Stimulated activated naive B cell treated with anti-CD40 and anti-IgM and Interleukin-4, amounts not matched to agents 10 μg/mL and 1 μg/mL and 100 μg/mL, for 72 hours (primary cell): ENCODE data around the gene FRMD5.

Source experiments
- ATAC-seq, 2 donors: fragments of 150-1000 bp; cut with Tn5 transposase; replicated peaks; 2 replicates each; pipeline ENCODE4 v1.10.0; 2021; ENCODE audit warnings: moderate library complexity in 1 of 2
- DNase-seq: peaks from one replicate; pipeline ENCODE4 v3.0.0; 2021
- H3K27ac Mint-ChIP-seq: one replicate; pipeline ENCODE4 v1.8.0; 2022; ENCODE audit warnings: mild to moderate bottlenecking, mixed read lengths
- H3K27me3 Mint-ChIP-seq, 2 donors: one replicate each; pipeline ENCODE4 v1.8.0; 2022; ENCODE audit warnings: mixed read lengths in 2 of 2
- H3K36me3 Mint-ChIP-seq, 2 donors: one replicate each; pipeline ENCODE4 v1.8.0; 2022; ENCODE audit warnings: mixed read lengths in 2 of 2, mild to moderate bottlenecking in 1 of 2
- H3K4me1 Mint-ChIP-seq, 2 donors: one replicate each; pipeline ENCODE4 v1.8.0; 2022; ENCODE audit warnings: mixed read lengths in 2 of 2, mild to moderate bottlenecking in 1 of 2
- H3K4me3 Mint-ChIP-seq, 2 donors: one replicate each; pipeline ENCODE4 v1.8.0; 2022; ENCODE audit warnings: mild to moderate bottlenecking in 2 of 2, mixed read lengths in 2 of 2, moderate library complexity in 1 of 2
- H3K9me3 Mint-ChIP-seq, 2 donors: one replicate each; pipeline ENCODE4 v1.8.0; 2022; ENCODE audit warnings: mixed read lengths in 2 of 2, mild to moderate bottlenecking in 1 of 2

Gene FRMD5

DNA sequence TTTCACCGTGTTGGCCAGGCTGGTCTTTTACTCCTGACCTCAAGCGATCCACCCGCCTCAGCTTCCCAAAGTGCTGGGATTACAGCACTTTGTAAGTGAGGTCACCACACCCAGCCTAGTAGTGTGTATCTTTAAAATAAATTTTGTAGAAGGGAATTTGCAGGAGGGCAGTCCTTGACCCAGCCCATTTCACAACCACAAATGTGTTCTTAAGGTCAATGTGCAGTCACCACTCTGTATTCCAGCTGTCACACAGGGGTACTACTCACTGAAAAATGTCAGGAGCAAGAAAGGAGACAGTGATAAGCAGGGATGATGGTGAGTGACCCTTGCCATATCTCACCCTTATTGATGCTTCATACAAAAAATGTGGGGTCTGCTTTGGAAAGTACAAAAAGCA is 98.5 kb downstream of the FRMD5 start:
- Mint-ChIP-seq H3K36me3 (no peaks in the 10 kb centered on the region), H3K27me3 (peaks cover 13 to 27% of the 10 kb centered on the region in 2 donors)

DNA sequence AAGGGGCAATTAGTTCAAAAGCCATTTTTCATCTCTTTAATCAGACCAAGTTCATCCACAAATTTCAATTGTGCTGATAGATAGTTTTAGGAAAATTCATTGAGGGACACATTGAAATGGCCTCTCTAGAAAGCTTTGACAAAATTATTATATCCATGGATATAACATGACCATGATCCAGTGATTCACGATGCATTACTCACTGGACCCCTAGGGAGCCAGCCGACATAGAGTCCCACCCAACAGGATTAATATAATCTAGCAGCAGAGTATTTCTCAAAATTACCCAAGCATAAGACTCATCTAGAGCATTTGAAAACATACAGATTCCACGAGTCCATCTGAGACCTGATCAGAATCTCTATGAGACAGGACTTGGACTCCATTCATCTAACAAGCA is 100.3 kb downstream of the FRMD5 start:
- H3K27me3 Mint-ChIP-seq = peaks cover 13 to 27% of the 10 kb centered on the region in 2 donors
- H3K27ac Mint-ChIP-seq = no peak overlapping the region
- no peaks in the 10 kb centered on the region for H3K36me3 Mint-ChIP-seq
- H3K4me3 Mint-ChIP-seq = no peak overlapping the region
- H3K9me3 Mint-ChIP-seq = no peaks in the 10 kb centered on the region
- DNase-seq (no peak), ATAC-seq (no peak)
- no peaks in the 10 kb centered on the region for H3K4me1 Mint-ChIP-seq

More for the DNA sequence above, 98.5 kb downstream of the FRMD5 start:
- Mint-ChIP-seq H3K27ac (no peak overlapping the region), H3K4me3 (no peak overlapping the region), H3K9me3 (no peaks in the 10 kb centered on the region), H3K4me1 (no peaks in the 10 kb centered on the region)
- ATAC-seq (no peak), DNase-seq (no peak)

DNA sequence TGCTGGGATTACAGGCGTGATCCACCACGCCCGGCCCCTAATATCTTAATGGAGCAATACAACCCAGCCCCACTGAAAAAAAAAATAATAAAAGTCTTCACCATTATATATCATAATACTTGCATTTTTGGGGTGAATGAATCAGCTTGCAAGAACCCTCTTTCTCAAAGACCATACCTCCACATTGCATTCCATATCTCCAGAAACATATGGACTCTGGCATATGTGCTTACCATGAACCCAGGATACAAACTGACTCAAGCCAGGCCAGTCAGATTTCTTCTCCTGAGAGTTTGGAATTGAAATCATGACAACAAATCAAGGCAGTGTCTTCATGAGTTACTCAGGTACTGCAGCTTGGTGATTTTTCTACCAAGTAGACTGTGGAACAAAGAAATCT is 101.2 kb downstream of the FRMD5 start:
- H3K4me3 Mint-ChIP-seq = no peak overlapping the region
- H3K4me1 Mint-ChIP-seq = no peaks in the 10 kb centered on the region
- H3K9me3 Mint-ChIP-seq = no peaks in the 10 kb centered on the region
- peaks cover 13 to 27% of the 10 kb centered on the region in 2 donors for H3K27me3 Mint-ChIP-seq
- no peak overlapping the region for H3K27ac Mint-ChIP-seq
- DNase-seq = no peak
- no peaks in the 10 kb centered on the region for H3K36me3 Mint-ChIP-seq
- ATAC-seq = no peak

DNA sequence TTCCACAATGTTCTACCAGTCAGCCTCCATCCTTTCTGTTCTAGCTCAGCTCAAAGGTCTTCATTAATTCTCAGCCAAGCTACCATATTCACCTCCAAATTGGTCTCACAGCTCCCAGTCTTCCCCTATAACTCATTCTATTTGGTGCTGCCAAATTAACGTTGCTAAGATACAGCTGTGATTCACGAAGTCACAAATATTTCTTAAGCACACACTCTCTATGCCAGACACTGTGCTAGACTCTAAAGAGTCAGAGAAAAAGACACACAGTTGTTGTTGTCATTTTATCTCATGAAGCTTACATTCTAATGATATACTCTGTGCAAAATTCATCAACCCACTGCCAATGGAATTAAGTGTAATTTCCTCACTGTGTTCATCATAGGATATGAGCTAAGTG is 102.8 kb downstream of the FRMD5 start:
- H3K4me1 Mint-ChIP-seq = no peaks in the 10 kb centered on the region
- peaks cover 13 to 26% of the 10 kb centered on the region in 2 donors for H3K27me3 Mint-ChIP-seq

DNA sequence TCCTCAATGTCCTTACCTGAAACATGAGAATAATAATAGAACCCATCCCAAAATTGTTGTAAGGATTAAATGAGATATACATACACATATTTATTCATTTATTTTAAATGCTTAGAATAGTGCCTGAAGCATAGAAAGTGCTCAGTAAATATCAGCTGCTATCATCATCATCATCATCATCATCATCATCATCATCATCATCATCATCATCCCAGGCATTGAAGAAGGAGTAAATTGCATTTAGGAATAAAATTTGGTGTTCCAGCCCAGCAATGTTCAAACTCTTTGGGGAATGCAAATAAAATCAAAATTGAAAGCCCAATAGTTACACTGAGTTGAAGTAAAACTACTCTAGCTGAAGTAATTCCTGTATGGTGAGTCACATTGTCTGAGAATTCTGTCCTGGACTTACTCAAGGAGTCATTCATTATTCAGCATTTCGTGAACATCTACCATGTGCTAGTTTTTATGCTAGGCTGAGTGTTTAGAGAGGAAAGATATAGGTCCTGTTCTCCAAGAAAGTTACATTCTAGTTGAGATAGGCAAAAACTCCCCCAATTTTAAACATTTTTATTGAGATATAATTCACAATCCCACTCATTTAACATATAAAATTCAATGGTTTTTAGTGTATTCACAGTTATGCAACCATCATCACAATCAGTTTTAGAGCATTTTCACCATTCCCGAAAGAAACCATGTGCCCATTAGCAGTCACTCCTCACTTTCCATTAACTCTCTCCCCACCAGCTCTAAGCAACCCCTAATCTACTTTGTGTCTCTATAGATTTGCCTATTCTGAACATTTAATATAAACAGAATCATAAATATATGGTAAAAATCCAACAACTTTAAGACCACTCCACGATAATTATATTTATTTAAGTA is 107.2 kb downstream of the FRMD5 start:
- peaks cover 0 to 6% of the 10 kb centered on the region in 2 donors for H3K27me3 Mint-ChIP-seq
- no peak overlapping the region for H3K4me3 Mint-ChIP-seq
- DNase-seq (no peak), ATAC-seq (no peak)
- H3K4me1 Mint-ChIP-seq = peaks cover 1 to 9% of the 10 kb centered on the region in 2 donors
- H3K27ac Mint-ChIP-seq = no peak overlapping the region
- H3K36me3 Mint-ChIP-seq = no peaks in the 10 kb centered on the region
- H3K9me3 Mint-ChIP-seq = no peaks in the 10 kb centered on the region

More for the DNA sequence above, 102.8 kb downstream of the FRMD5 start:
- ATAC-seq = no peak
- no peak overlapping the region for H3K27ac Mint-ChIP-seq
- H3K9me3 Mint-ChIP-seq = no peaks in the 10 kb centered on the region
- H3K4me3 Mint-ChIP-seq = no peak overlapping the region
- no peaks in the 10 kb centered on the region for H3K36me3 Mint-ChIP-seq
- DNase-seq = no peak

DNA sequence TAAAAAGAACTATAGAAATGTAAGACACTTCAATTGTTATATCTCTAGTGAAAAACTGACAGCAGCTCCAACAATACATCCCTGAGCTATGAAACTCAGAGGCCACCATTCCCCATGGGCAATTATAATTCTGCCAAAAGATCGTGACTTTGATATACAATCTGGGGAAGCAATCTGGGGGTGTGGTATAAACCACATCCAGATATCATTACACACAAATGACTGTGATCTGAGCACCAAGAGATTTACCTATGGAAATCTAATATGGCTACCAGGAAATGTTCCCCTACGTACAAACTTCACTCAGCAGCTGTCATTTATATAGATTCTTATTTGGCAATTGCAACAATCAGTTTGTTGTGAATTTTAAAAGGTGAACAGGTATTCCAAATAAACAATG is 110.3 kb downstream of the FRMD5 start:
- ATAC-seq (no peak), DNase-seq (no peak)
- Mint-ChIP-seq H3K36me3 (no peaks in the 10 kb centered on the region), H3K27me3 (peaks cover 6 to 10% of the 10 kb centered on the region in 2 donors), H3K9me3 (no peaks in the 10 kb centered on the region), H3K4me1 (peaks cover 5 to 14% of the 10 kb centered on the region in 2 donors), H3K4me3 (no peak overlapping the region), H3K27ac (no peak overlapping the region)

DNA sequence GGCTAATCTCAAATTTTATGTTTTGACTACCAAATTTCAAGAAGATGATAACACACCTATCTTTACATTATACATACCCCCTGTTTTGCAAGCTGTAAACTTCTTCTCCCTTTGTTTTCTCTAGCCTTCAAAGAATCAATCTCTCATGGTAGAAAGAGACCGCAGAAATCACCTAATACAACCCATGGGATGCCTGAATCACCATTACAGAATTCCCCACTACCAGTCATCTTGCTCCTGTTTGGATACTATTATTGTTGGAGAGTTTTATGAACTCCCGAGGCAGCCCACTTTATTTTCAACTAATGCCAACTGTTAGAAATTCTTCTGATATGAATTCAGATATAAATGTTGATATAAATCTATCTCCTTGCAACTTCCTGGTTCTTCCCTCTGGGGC is 110.9 kb downstream of the FRMD5 start:
- Mint-ChIP-seq H3K27me3 (peaks cover 10 to 11% of the 10 kb centered on the region in 2 donors), H3K4me1 (peaks cover 5 to 14% of the 10 kb centered on the region in 2 donors), H3K36me3 (no peaks in the 10 kb centered on the region), H3K4me3 (no peak overlapping the region), H3K9me3 (peaks cover 0 to 2% of the 10 kb centered on the region in 2 donors), H3K27ac (no peak overlapping the region)
- DNase-seq (no peak), ATAC-seq (no peak)

DNA sequence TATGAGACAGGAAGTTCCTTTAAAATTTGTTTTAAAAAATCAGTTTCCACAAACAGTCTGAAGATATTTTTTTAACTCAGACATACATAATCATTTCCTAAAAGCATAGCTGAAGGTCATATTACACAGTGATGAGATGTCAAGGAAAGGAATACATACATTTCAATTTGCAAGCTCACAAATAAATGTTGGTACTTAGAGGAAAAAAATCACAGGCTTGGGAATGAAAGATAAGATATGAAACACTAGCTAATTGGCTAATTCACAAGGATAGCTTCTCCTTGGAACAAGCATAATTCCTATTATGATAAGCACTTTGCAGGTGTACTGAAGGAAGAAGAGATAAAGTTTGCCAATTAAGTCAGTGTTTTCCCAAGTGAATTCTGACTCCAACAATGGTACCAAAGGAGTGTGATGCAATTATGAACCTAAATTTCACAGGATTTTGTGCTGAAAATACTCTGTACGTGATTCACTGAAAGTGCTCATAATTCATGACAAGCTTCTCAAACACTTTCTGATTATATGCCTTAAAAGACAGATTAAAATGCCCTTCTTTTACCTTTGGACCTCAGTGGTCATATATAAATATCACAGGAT is 112.4 kb downstream of the FRMD5 start:
- DNase-seq (no peak), ATAC-seq (no peak)
- Mint-ChIP-seq H3K27ac (no peak overlapping the region), H3K4me1 (peaks cover 5 to 14% of the 10 kb centered on the region in 2 donors), H3K9me3 (peaks cover 0 to 6% of the 10 kb centered on the region in 2 donors), H3K27me3 (peaks cover 10 to 19% of the 10 kb centered on the region in 2 donors), H3K4me3 (no peak overlapping the region), H3K36me3 (no peaks in the 10 kb centered on the region)

DNA sequence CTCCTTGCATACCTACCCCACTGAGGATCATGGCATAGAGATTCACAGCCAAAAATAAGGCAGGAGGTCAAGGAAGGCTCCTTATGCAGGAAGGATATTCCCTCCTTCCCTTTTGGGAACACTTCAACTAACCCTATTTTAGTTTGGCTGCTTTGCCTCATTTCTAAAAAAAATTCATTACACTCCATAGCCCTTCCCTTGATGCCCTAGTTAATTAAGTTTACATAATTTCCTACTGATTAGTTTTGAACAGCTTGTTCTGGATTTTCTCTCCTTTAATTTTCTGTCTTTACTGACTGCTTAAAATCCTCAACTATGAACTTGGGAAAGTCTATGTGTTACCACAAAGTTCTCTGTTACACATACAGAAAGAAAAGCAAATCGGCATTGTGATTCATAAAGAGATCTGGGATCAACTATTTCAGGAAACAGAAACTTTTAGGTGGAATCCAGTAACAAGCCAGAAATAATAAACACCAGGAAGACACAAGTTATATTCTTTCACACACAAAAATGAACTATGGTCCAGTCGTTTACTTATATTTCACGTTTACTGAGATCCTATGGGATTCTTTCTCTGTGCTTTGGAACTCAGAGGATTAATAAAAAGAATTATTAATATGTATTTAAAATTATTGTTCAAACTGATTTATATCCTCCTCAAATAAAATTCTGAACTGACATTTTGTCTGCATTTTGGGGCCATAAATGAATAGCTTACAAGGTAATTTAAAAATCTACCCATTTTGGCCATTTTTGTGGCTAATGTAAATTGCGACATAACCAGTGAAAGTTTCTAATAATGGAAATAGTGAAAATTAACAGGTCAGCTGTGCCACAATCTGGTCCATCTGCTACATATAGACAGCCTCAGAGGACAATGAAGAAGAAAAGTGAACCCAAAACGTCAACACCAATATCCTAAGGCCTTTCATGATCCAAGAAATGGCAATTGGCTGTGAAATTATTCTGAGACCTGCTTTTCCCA is 113.8 kb downstream of the FRMD5 start:
- H3K36me3 Mint-ChIP-seq = no peaks in the 10 kb centered on the region
- no peak overlapping the region for H3K27ac Mint-ChIP-seq
- H3K9me3 Mint-ChIP-seq = peaks cover 0 to 6% of the 10 kb centered on the region in 2 donors
- no peak for DNase-seq
- peaks cover 5 to 14% of the 10 kb centered on the region in 2 donors for H3K4me1 Mint-ChIP-seq
- no peak for ATAC-seq
- peaks cover 14 to 16% of the 10 kb centered on the region in 2 donors for H3K27me3 Mint-ChIP-seq
- no peak overlapping the region for H3K4me3 Mint-ChIP-seq

DNA sequence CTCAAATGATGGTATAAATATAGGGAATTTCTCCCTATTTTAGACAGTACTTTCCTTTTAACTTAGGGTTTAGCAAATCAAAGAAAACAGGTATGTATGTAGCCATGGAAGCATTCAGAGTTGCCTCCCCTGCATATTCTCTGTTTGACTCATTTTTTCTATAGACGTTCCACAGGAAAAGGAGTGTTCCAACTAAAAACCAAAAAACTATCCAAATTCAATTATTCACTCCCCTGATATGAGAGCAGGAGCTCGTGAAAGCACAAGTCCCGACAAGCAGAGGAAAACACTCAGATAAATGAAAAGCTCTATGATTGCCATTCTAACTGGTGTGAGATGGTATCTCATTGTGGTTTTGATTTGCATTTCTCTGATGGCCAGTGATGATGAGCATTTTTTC is 119.5 kb downstream of the FRMD5 start:
- H3K9me3 Mint-ChIP-seq = peaks cover 0 to 7% of the 10 kb centered on the region in 2 donors
- no peak for DNase-seq

DNA sequence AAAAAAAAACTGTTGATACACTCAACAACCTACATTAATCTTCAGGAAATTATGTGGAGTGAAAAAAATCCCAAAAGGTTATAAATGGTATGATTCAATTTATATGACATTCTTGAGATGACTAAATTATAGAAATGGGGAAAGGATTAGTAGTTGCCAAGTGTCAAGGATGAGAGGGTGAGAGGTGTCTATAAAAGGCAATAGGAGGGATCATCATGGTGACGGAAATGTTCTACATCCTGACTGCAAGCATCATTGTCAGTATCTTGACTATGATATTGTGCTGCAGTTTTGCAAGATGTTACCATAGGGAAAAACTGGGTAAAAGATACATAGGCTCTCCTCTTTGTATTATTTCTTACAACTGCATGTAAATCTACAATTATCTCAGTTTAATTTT is 125.6 kb downstream of the FRMD5 start:
- no peak overlapping the region for H3K27ac Mint-ChIP-seq
- H3K4me1 Mint-ChIP-seq = peaks cover 4 to 7% of the 10 kb centered on the region in 2 donors
- H3K4me3 Mint-ChIP-seq = no peak overlapping the region
- H3K9me3 Mint-ChIP-seq = no peaks in the 10 kb centered on the region
- ATAC-seq = no peak
- DNase-seq = no peak
- peaks cover 5 to 20% of the 10 kb centered on the region in 2 donors for H3K27me3 Mint-ChIP-seq
- H3K36me3 Mint-ChIP-seq = no peaks in the 10 kb centered on the region

More for the DNA sequence above, 119.5 kb downstream of the FRMD5 start:
- no peak overlapping the region for H3K4me3 Mint-ChIP-seq
- no peaks in the 10 kb centered on the region for H3K4me1 Mint-ChIP-seq
- H3K27ac Mint-ChIP-seq = no peak overlapping the region
- peaks cover 0 to 2% of the 10 kb centered on the region in 2 donors for H3K36me3 Mint-ChIP-seq
- ATAC-seq = no peak
- peaks cover 13 to 20% of the 10 kb centered on the region in 2 donors for H3K27me3 Mint-ChIP-seq

DNA sequence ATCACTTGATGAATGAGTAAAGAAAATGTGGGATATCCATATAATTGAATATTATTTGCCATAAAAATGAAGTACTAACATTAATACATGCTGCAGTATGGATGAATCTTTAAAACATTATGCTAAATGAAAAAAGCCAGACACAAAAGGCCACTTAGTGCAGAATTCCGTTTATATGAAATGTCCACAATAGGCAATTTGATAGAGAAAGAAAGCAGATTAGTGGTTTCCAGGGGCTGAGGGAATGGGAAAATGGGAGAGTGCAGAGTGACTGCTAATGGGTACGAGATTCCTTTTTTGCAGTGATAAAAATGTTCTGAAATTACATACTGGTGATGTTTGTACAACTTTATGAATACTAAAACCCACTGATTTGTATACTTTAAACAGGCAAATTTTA is 126.7 kb downstream of the FRMD5 start:
- no peak for ATAC-seq
- DNase-seq = no peak
- Mint-ChIP-seq H3K9me3 (no peaks in the 10 kb centered on the region), H3K4me1 (peaks cover 4 to 7% of the 10 kb centered on the region in 2 donors), H3K36me3 (no peaks in the 10 kb centered on the region), H3K27me3 (peaks cover 5 to 27% of the 10 kb centered on the region in 2 donors), H3K27ac (no peak overlapping the region), H3K4me3 (no peak overlapping the region)

DNA sequence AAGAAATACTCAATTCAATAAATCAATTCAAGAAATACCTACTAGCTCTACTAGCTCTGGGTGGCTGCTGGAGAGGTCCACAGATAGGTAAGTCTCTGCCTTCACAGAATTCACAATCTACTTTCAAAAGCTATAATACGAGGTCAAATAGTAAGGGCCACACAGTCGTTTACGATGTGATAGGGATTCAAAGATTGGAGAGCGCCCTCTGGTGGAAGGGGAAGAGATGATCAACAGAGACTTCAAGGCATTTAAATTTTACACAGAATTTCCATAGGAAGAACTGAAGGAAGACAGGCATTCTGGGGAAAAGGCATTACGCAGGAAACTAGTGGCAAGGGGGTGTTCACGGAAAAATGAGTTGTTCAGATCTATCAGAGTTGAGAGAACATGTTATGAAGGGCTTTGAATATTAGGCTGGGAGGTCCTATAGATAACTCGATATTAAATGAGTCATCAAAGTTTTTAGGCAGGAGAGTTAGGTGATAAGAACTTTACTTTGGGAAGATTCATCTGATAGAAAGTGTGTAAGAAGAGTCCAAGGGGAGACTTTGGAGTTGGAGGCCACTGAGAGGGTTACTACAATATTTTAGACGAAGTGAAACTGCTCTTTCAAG is 128.8 kb downstream of the FRMD5 start:
- peaks cover 4 to 7% of the 10 kb centered on the region in 2 donors for H3K4me1 Mint-ChIP-seq
- H3K9me3 Mint-ChIP-seq = no peaks in the 10 kb centered on the region
- no peak overlapping the region for H3K4me3 Mint-ChIP-seq
- DNase-seq = no peak
- no peaks in the 10 kb centered on the region for H3K36me3 Mint-ChIP-seq
- H3K27ac Mint-ChIP-seq = peak overlapping the region; percentile 2
- peaks cover 5 to 27% of the 10 kb centered on the region in 2 donors for H3K27me3 Mint-ChIP-seq
- ATAC-seq = peak in 1 of 2 donors; percentile 57
